GM04504 (cell line): ENCODE data around the gene MYH6.
"Not testable (repeated sequence)": the region's sequence is repeated elsewhere in the genome, so short reads cannot be mapped to it uniquely, and the experiment has no call there.

Source experiments
- DNase-seq: peaks from one replicate; pipeline ENCODE4 v3.0.0-alpha.2; 2012; ENCODE audit warnings: low read depth

MYH6 gene

GRCh38 chr14:23407516-23408306, at the start of gene MYH6:
Gene MYH6, minus strand, starts transcription at chr14:23408273. Its CDS starts 1,050 bp downstream, at chr14:23407223.
- no peak for DNase-seq

- DNase-seq = not testable (repeated sequence)
Observed at GRCh38 chr14:23456883-23457586, 49.0 kb upstream of the MYH6 start.

GRCh38 chr14:23454445-23454856, 46.4 kb upstream of the MYH6 start:
- no peak for DNase-seq

- no peak for DNase-seq
Observed at GRCh38 chr14:23452237-23452636, 44.2 kb upstream of the MYH6 start.

GRCh38 chr14:23450379-23450778, 42.3 kb upstream of the MYH6 start:
- no peak for DNase-seq

- no peak for DNase-seq
Observed at GRCh38 chr14:23449314-23449713, 41.2 kb upstream of the MYH6 start.

- DNase-seq = no peak
Observed at GRCh38 chr14:23447361-23448350, 39.6 kb upstream of the MYH6 start.

GRCh38 chr14:23446291-23446851, 38.3 kb upstream of the MYH6 start:
- no peak for DNase-seq

GRCh38 chr14:23445773-23446172, 37.7 kb upstream of the MYH6 start:
- DNase-seq = no peak

GRCh38 chr14:23444314-23444713, 36.2 kb upstream of the MYH6 start:
- DNase-seq = no peak

GRCh38 chr14:23443881-23444280, 35.8 kb upstream of the MYH6 start:
- no peak for DNase-seq

- no peak for DNase-seq
Observed at GRCh38 chr14:23443411-23443812, 35.3 kb upstream of the MYH6 start.

- DNase-seq = no peak
Observed at GRCh38 chr14:23442721-23443356, 34.8 kb upstream of the MYH6 start.

GRCh38 chr14:23441076-23441475, 33.0 kb upstream of the MYH6 start:
- no peak for DNase-seq

- DNase-seq = no peak
Observed at GRCh38 chr14:23439107-23439835, 31.2 kb upstream of the MYH6 start.

GRCh38 chr14:23438101-23438971, 30.3 kb upstream of the MYH6 start:
- no peak for DNase-seq

GRCh38 chr14:23437133-23438100, 29.3 kb upstream of the MYH6 start:
- DNase-seq = no peak

- DNase-seq = no peak
Observed at GRCh38 chr14:23436327-23437132, 28.5 kb upstream of the MYH6 start.
